Measurements from ENCODE around the gene SPON1.
"Not testable (repeated sequence)": the region's sequence is repeated elsewhere in the genome, so short reads cannot be mapped to it uniquely, and the experiment has no call there.

Gene SPON1

GRCh38 chr11:14089690-14090462, 127.4 kb downstream of the SPON1 start:
- DNase-seq (ENCODE audit: low spot score): no peak

- not testable (repeated sequence) for DNase-seq (ENCODE audit: low spot score)
These were observed 128.1 kb downstream of the SPON1 start for GRCh38 chr11:14090631-14091030.

- DNase-seq (ENCODE audit: low spot score): no peak
These were observed 130.5 kb downstream of the SPON1 start for GRCh38 chr11:14093065-14093464.

GRCh38 chr11:14094481-14095037, 132.0 kb downstream of the SPON1 start:
- DNase-seq (ENCODE audit: low spot score): no peak

GRCh38 chr11:14095882-14096281, 133.4 kb downstream of the SPON1 start:
- no peak for DNase-seq (ENCODE audit: low spot score)

- no peak for DNase-seq (ENCODE audit: low spot score)
These were observed 134.1 kb downstream of the SPON1 start for GRCh38 chr11:14096606-14097005.

GRCh38 chr11:14101388-14101787, 138.9 kb downstream of the SPON1 start:
- DNase-seq (ENCODE audit: low spot score): no peak

GRCh38 chr11:14102766-14103165, 140.2 kb downstream of the SPON1 start:
- DNase-seq (ENCODE audit: low spot score): no peak

- no peak for DNase-seq (ENCODE audit: low spot score)
These were observed 142.9 kb downstream of the SPON1 start for GRCh38 chr11:14105446-14105845.

GRCh38 chr11:14106303-14107049, 144.0 kb downstream of the SPON1 start:
- no peak for DNase-seq (ENCODE audit: low spot score)

GRCh38 chr11:14107050-14107430, 144.5 kb downstream of the SPON1 start:
- no peak for DNase-seq (ENCODE audit: low spot score)

GRCh38 chr11:14109742-14110141, 147.2 kb downstream of the SPON1 start:
- DNase-seq (ENCODE audit: low spot score): no peak

- DNase-seq (ENCODE audit: low spot score): no peak
These were observed 148.1 kb downstream of the SPON1 start for GRCh38 chr11:14110629-14111028.

- DNase-seq (ENCODE audit: low spot score): no peak
These were observed 149.0 kb downstream of the SPON1 start for GRCh38 chr11:14111496-14111895.

- no peak for DNase-seq (ENCODE audit: low spot score)
These were observed 150.2 kb downstream of the SPON1 start for GRCh38 chr11:14112721-14113120.

GRCh38 chr11:14114269-14114668, 151.7 kb downstream of the SPON1 start:
- no peak for DNase-seq (ENCODE audit: low spot score)

- DNase-seq (ENCODE audit: low spot score): no peak
These were observed 152.3 kb downstream of the SPON1 start for GRCh38 chr11:14114786-14115185.

- DNase-seq (ENCODE audit: low spot score): no peak
These were observed 155.1 kb downstream of the SPON1 start for GRCh38 chr11:14117632-14118031.

- no peak for DNase-seq (ENCODE audit: low spot score)
These were observed 155.5 kb downstream of the SPON1 start for GRCh38 chr11:14118072-14118471.

- no peak for DNase-seq (ENCODE audit: low spot score)
These were observed 156.8 kb downstream of the SPON1 start for GRCh38 chr11:14119357-14119756.

GRCh38 chr11:14124350-14124749, 161.8 kb downstream of the SPON1 start:
- no peak for DNase-seq (ENCODE audit: low spot score)

GRCh38 chr11:14124886-14125285, 162.4 kb downstream of the SPON1 start:
- DNase-seq (ENCODE audit: low spot score): no peak

GRCh38 chr11:14125529-14125928, 163.0 kb downstream of the SPON1 start:
- no peak for DNase-seq (ENCODE audit: low spot score)

Data from hematopoietic multipotent progenitor cell treated with erythropoietin and hydrocortisone succinate and interleukin-3 and kit ligand, for 15 days (in vitro differentiated cells).